SK-MEL-5 (cell line): ENCODE measurements around the gene TMEM61. TPM values are rescaled to one million over a fixed set of nuclear protein-coding genes. Genes with fewer than 3 reads are reported as not detected.
"Not testable (repeated sequence)": the region's sequence is repeated elsewhere in the genome, so short reads cannot be mapped to it uniquely, and the experiment has no call there.

Experiments
- DNase-seq: peaks from one replicate; pipeline ENCODE4 v3.0.0-alpha.2; 2016; ENCODE audit warnings: low read depth, low spot score
- in situ Hi-C: cut with HindIII; loops from 2 replicates; pipeline ENCODE4 v1.10.0; 2016; ENCODE audit warnings: low sequenced_read_pairs, high pct_unique_total_duplicates, low pct_unique_long_range_greater_than_20kb
- total RNA-seq: library from RNA; depleted of rRNA; stranded (reverse); fragments of >200 nt; shearing (Covaris generic); gene quantifications from 2 replicates; pipeline ENCODE4 v1.2.3, GENCODE V29; 2014

The TMEM61 gene
- total RNA-seq, 1 experiment from 2014 or later = not detected

DNA sequence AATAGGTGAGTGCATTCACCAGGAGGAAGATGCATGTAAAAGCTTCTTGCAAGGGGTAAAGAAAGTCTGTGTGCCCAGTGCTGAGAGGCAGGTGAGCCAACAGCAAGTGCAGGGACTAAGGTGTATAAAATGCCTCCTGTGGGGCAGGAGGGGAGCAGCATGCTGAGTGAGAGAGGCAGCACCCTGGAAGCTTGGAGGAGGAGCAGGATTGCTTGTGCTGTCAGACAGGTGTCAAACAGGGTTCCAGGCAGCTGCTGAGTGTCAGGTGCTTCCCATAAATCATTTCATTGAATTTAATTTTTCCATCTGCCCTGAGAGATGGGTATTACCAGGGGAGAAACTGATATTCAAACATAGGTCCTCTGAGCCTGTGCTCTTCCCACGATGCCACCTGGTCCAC lies 32.2 kb downstream of the TMEM61 start:
- in situ Hi-C loops = no loop called here
- no peak for DNase-seq

DNA sequence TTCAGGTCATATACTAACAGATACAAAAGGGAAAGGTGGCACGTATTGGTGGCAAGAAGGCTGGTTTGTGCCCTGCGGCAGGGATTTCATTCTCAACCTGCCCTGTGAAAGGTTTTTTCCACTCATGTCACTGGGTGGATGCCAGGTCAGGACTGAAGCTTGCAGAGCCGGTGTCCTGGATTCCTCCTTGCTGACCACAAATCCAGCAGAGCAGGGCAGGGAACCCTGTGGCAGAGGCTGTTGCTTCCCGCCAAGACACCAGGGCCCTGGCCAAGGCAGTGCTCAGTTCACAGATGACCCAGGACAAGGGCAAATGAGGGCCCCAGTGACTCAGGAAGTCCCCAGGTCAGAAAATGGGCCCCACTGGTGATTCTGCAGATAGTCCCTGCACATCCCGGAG lies 34.7 kb downstream of the TMEM61 start:
- in situ Hi-C loops = no loop called here
- no peak for DNase-seq

DNA sequence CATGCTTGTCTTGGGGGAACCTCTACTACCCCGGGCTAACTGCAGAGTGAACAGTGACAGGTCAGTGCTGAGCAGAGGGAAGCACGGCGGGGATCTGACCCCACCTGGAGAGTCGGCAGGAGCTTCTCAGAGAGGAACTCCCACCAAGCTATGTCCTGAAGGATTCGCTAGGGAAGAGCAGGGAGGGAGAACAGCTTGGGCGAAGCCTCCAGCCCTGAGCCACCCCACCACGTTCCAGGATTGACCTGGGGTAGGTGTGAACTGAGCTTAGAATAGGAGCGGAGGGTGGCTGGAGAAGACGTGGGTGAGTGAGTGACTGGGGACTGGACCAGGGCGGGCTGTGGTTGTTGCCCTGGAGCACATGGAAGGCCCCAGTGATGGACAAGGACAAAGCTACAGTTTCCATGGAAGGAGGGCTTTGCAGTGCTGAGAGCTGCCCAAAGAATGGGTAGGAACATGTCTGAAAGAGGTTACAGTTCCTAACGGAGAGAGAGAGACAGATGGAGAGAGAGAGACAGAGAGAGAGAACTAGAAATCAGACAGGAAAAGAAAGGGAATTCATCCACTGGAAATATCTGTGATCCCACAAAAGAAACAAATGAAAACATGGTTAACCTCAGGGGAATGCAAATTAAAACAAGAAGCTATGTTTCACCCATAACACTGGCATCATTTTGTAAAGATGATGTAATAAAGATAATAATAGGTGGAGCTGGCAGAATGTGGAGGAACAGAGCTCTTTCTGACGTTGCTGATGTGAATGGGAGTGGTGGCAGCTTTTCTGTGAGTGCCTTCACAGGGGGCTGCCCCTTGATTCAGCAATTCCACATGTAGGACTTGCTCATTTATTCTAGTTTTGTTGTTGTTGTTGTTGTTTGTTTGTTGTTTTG lies 35.5 kb downstream of the TMEM61 start:
- in situ Hi-C loops = no loop called here
- no peak for DNase-seq

DNA sequence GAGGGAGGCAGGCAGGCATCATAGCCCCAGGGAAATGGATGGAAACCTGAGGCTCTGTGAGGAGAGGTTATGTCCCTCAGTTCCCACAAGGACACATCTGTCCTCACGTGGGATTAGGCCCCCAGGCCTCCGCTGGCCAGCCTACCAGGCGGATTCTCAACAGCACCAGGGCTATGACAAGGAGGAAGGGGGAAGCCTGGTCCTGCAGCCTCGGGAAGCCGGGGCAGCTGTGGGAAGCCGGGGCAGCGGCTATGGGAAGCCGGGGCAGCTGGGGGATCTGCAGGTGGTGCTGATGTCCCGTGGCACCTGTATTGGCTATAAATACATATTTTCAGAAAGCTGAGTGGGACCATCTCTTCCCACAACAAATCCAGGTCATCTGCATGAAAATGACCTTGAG lies 38.0 kb downstream of the TMEM61 start:
- in situ Hi-C loops = no loop called here
- DNase-seq = no peak

GRCh38 chr1:55021942-55022546 lies 41.6 kb downstream of the TMEM61 start:
- peak; percentile 81 for DNase-seq
- in situ Hi-C loops = no loop called here

DNA sequence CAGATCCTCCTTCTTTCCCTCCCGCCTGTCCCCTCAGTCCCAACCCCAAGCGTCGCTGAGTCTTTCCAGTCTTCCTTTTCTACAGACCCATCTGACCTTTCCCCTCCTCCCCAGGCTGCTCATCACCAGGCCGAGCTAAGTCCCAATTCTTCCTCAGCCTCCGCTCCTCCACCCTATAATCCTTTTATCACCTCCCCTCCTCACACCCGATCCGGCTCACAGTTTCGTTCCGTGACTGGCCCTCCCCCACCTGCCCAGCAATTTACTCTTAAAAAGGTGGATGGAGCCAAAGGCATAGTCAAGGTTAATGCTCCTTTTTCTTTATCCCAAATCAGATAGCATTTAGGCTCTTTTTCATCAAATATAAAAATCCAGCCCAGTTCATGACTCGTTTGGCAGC lies 43.7 kb downstream of the TMEM61 start:
- DNase-seq, in situ Hi-C loops: not testable (repeated sequence)

- in situ Hi-C loops, DNase-seq: not testable (repeated sequence)
Observed at GRCh38 chr1:55026682-55027081, 46.3 kb downstream of the TMEM61 start.

GRCh38 chr1:55031098-55031497 lies 50.7 kb downstream of the TMEM61 start:
- in situ Hi-C loops, DNase-seq: not testable (repeated sequence)

DNA sequence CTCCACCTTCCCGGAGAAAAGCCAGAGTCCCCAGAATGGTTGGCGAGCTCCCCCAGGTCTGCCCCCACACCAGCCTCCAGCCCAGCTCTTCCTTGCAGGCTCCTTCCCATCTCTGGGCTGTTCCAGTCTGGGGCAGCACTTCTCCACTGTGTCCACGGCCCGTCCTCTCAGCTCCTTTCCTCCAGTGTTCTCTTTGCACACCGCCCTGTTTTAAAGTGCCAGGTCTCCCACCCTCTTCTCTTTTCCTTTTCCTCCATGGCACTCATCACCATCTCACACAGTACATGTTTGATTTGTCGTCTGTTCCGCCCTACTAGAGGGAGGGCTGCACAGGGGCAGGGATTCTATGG lies 52.8 kb downstream of the TMEM61 start:
- in situ Hi-C loops = no loop called here
- DNase-seq = no peak

DNA sequence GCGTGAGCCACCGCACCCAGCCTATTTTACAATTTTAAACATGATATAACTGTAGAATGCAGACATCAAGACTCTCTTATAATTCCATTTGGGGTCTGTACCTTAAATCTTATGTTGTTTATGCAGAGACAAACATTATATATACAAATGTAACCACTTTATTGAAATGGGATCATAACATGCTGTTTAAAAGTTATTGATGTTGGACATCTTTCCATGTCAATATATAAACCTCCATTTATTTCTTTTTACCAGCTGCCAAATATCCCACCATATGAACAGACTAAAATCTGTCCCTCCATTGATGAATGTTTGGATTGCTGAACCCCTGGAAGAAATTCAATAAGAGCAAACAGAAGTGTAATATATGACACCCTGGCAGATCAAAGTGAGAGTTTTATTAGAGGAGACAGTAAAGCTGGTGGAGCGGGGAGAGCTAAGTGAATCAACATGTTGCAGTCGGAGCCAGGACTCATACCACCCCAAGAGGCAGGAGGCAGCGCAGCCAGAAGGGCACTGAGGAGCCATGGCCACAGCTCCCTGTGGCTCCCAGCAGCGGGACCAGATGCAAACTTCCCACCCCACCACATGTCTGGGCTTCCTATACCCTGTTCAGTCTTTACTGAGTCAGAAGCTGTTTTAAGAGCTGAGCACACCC lies 54.2 kb downstream of the TMEM61 start:
- no peak for DNase-seq
- in situ Hi-C loops = no loop called here

DNA sequence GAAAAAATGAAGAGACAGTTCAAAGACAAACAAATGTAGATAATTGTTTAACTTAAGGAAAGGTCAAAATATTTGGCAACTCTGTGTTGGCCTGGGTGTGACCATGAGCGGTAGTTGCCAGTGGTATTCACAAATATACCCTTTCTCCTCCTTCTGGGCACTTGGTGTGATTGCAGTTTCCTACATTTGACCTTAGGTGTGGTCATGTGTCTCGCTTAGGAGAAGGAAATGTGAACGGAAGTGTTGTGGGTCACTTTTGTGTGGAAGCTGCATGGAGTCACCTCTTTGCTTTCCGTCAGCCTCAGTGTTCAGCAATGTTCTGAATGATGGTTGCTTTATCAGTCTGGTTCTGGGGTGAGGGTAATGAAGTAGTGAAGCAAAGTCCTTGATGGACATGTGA lies 55.5 kb downstream of the TMEM61 start:
- peak; percentile 50 for DNase-seq
- in situ Hi-C loops = no loop called here

- no peak for DNase-seq
- in situ Hi-C loops = no loop called here
Observed at GRCh38 chr1:55037733-55038551, 57.5 kb downstream of the TMEM61 start.

- in situ Hi-C loops = no loop called here
- DNase-seq = no peak
Observed at GRCh38 chr1:55038552-55038838, 58.1 kb downstream of the TMEM61 start.

- no peak for DNase-seq
- in situ Hi-C loops = no loop called here
Observed at GRCh38 chr1:55038974-55039341, 58.5 kb downstream of the TMEM61 start.

GRCh38 chr1:55039342-55040082 lies 59.1 kb downstream of the TMEM61 start, which contains the start of gene PCSK9:
Gene PCSK9, plus strand, starts transcription at chr1:55039548. Its CDS starts 290 bp downstream, at chr1:55039838.
- in situ Hi-C loops = no loop called here
- DNase-seq = no peak

- DNase-seq = no peak
- in situ Hi-C loops = no loop called here
Observed at GRCh38 chr1:55040083-55040932, 59.9 kb downstream of the TMEM61 start.
